ENCODE data around the gene TTC7B. TPM values are rescaled to one million over a fixed set of nuclear protein-coding genes. Genes with fewer than 3 reads are reported as not detected.
A peak's percentile ranks its signal among the peaks of the same experiment; 100 is the strongest.

The TTC7B gene
- total and polyA plus RNA-seq, 2 donors (not counting 1 experiment from before 2014, with no cell fraction given): 18.8 to 37.5 TPM

GRCh38 chr14:90626550-90626949, 189.7 kb downstream of the TTC7B start:
- no peak for TF ChIP-seq EZH2 (IDR thresholded peaks at IDR 0.05; ENCODE audit: low read length, missing control alignments)
- TF ChIP-seq CTCF (conservative IDR thresholded peaks at IDR 0.05 in 1 of 2, IDR thresholded peaks at IDR 0.05 in 1 of 2; ENCODE audit: low read depth in 1 of 2, low read length in 2 of 2): no peak
- H3K27me3 ChIP-seq (ENCODE audit: control insufficient read depth, insufficient read depth, low read length): no peaks in the 10 kb centered on the region
- H3K36me3 ChIP-seq (ENCODE audit: control insufficient read depth, insufficient read depth, low read length): no peaks in the 10 kb centered on the region
- H3K79me2 ChIP-seq (ENCODE audit: control insufficient read depth, insufficient read depth, low read length): no peaks in the 10 kb centered on the region
- no peaks in the 10 kb centered on the region for H4K20me1 ChIP-seq (ENCODE audit: control insufficient read depth, extremely low read depth, insufficient read depth, low read length)
- H3K4me1 ChIP-seq (ENCODE audit: control insufficient read depth, extremely low read depth, insufficient read depth, low read length): peaks cover 4% of the 10 kb centered on the region
- no peak overlapping the region for H2AFZ ChIP-seq (ENCODE audit: low read length)
- H3K9ac ChIP-seq (ENCODE audit: insufficient read depth, low read length): no peak overlapping the region
- H3K27ac ChIP-seq (ENCODE audit: insufficient read depth, low read length): no peak overlapping the region
- no peak overlapping the region for H3K4me2 ChIP-seq (ENCODE audit: extremely low read depth, insufficient read depth, low read length)
- DNase-seq (ENCODE audit: low read depth in 2 of 2): peak in 1 of 2 donors; percentile 23
- H3K4me3 ChIP-seq (replicated peaks in 1 of 4; ENCODE audit: control extremely low read depth in 1 of 4, insufficient read depth in 1 of 4, low read depth in 3 of 4, low read length in 4 of 4): no peak overlapping the region
- no peaks in the 10 kb centered on the region for H3K9me3 ChIP-seq (ENCODE audit: control insufficient read depth, insufficient read depth, low read depth, low read length)

GRCh38 chr14:90625445-90625844, 190.8 kb downstream of the TTC7B start:
- Histone ChIP-seq H3K4me2 (ENCODE audit: extremely low read depth, insufficient read depth, low read length) (no peak overlapping the region), H3K9me3 (ENCODE audit: control insufficient read depth, insufficient read depth, low read depth, low read length) (no peaks in the 10 kb centered on the region), H3K79me2 (ENCODE audit: control insufficient read depth, insufficient read depth, low read length) (no peaks in the 10 kb centered on the region), H3K4me3 (replicated peaks in 1 of 4; ENCODE audit: control extremely low read depth in 1 of 4, insufficient read depth in 1 of 4, low read depth in 3 of 4, low read length in 4 of 4) (no peak overlapping the region), H2AFZ (ENCODE audit: low read length) (no peak overlapping the region), H3K27me3 (ENCODE audit: control insufficient read depth, insufficient read depth, low read length) (no peaks in the 10 kb centered on the region), H3K27ac (ENCODE audit: insufficient read depth, low read length) (no peak overlapping the region), H3K9ac (ENCODE audit: insufficient read depth, low read length) (no peak overlapping the region), H3K4me1 (ENCODE audit: control insufficient read depth, extremely low read depth, insufficient read depth, low read length) (peaks cover 4% of the 10 kb centered on the region), H4K20me1 (ENCODE audit: control insufficient read depth, extremely low read depth, insufficient read depth, low read length) (no peaks in the 10 kb centered on the region), H3K36me3 (ENCODE audit: control insufficient read depth, insufficient read depth, low read length) (no peaks in the 10 kb centered on the region)
- no peak for DNase-seq (ENCODE audit: low read depth in 2 of 2)
- no peak for TF ChIP-seq EZH2 (IDR thresholded peaks at IDR 0.05; ENCODE audit: low read length, missing control alignments)
- TF ChIP-seq CTCF (conservative IDR thresholded peaks at IDR 0.05 in 1 of 2, IDR thresholded peaks at IDR 0.05 in 1 of 2; ENCODE audit: low read depth in 1 of 2, low read length in 2 of 2): no peak

GRCh38 chr14:90624732-90625400, 191.4 kb downstream of the TTC7B start:
- peak in 1 of 2 donors; percentile 40 for DNase-seq (ENCODE audit: low read depth in 2 of 2)
- TF ChIP-seq CTCF (conservative IDR thresholded peaks at IDR 0.05 in 1 of 2, IDR thresholded peaks at IDR 0.05 in 1 of 2; ENCODE audit: low read depth in 1 of 2, low read length in 2 of 2) (no peak), EZH2 (IDR thresholded peaks at IDR 0.05; ENCODE audit: low read length, missing control alignments) (no peak)

More at GRCh38 chr14:90624732-90625400, 191.4 kb downstream of the TTC7B start:
- Histone ChIP-seq H3K9ac (ENCODE audit: insufficient read depth, low read length) (no peak overlapping the region), H3K4me2 (ENCODE audit: extremely low read depth, insufficient read depth, low read length) (no peak overlapping the region), H3K9me3 (ENCODE audit: control insufficient read depth, insufficient read depth, low read depth, low read length) (no peaks in the 10 kb centered on the region), H3K27me3 (ENCODE audit: control insufficient read depth, insufficient read depth, low read length) (no peaks in the 10 kb centered on the region), H3K79me2 (ENCODE audit: control insufficient read depth, insufficient read depth, low read length) (no peaks in the 10 kb centered on the region), H3K4me1 (ENCODE audit: control insufficient read depth, extremely low read depth, insufficient read depth, low read length) (peaks cover 4% of the 10 kb centered on the region), H3K27ac (ENCODE audit: insufficient read depth, low read length) (no peak overlapping the region), H2AFZ (ENCODE audit: low read length) (no peak overlapping the region), H4K20me1 (ENCODE audit: control insufficient read depth, extremely low read depth, insufficient read depth, low read length) (no peaks in the 10 kb centered on the region), H3K4me3 (replicated peaks in 1 of 4; ENCODE audit: control extremely low read depth in 1 of 4, insufficient read depth in 1 of 4, low read depth in 3 of 4, low read length in 4 of 4) (no peak overlapping the region), H3K36me3 (ENCODE audit: control insufficient read depth, insufficient read depth, low read length) (peaks cover 2% of the 10 kb centered on the region)

Measured in fibroblast of lung (primary cell).